HG03378 (cell line): Measurements from ENCODE around the gene MAPK8IP2.

Experiments used
- ATAC-seq: cut with Tn5 transposase; IDR thresholded peaks from one replicate; pipeline ENCODE4 v1.9.1; 2021; ENCODE audit warnings: mild to moderate bottlenecking, moderate library complexity; ENCODE audit not compliant: unreplicated experiment

The MAPK8IP2 gene

GRCh38 chr22:50600538-50600937 is at the start of gene MAPK8IP2:
TSS of gene MAPK8IP2 (plus strand) at chr22:50600793. CDS start at chr22:50600819, 26 bp downstream.
- ATAC-seq, result no peak

GRCh38 chr22:50551160-50551752 is 49.3 kb upstream of the MAPK8IP2 start:
- ATAC-seq, result no peak

GRCh38 chr22:50553310-50553709 is 47.3 kb upstream of the MAPK8IP2 start:
- ATAC-seq, result no peak

- no peak for ATAC-seq
These were observed 43.9 kb upstream of the MAPK8IP2 start for GRCh38 chr22:50556703-50557102.

- no peak for ATAC-seq
These were observed 40.6 kb upstream of the MAPK8IP2 start for GRCh38 chr22:50560034-50560433.

- ATAC-seq, result no peak
These were observed 38.9 kb upstream of the MAPK8IP2 start for GRCh38 chr22:50561401-50562358.

- ATAC-seq, result peak; percentile 75
These were observed 37.8 kb upstream of the MAPK8IP2 start, which contains the start of gene SYCE3 for GRCh38 chr22:50562523-50563412. TSS of gene SYCE3 (minus strand) at chr22:50562919. CDS start at chr22:50556405, 6,514 bp downstream.

- ATAC-seq, result no peak
These were observed 37.0 kb upstream of the MAPK8IP2 start for GRCh38 chr22:50563413-50564160.

GRCh38 chr22:50564289-50564688 is 36.3 kb upstream of the MAPK8IP2 start:
- ATAC-seq, result no peak

- ATAC-seq, result no peak
These were observed 32.8 kb upstream of the MAPK8IP2 start for GRCh38 chr22:50567721-50568252.

GRCh38 chr22:50568626-50569025 is 32.0 kb upstream of the MAPK8IP2 start:
- no peak for ATAC-seq

GRCh38 chr22:50569041-50569459 is 31.5 kb upstream of the MAPK8IP2 start:
- no peak for ATAC-seq

- ATAC-seq, result no peak
These were observed 30.6 kb upstream of the MAPK8IP2 start for GRCh38 chr22:50569896-50570535.

GRCh38 chr22:50570861-50571260 is 29.7 kb upstream of the MAPK8IP2 start:
- no peak for ATAC-seq

GRCh38 chr22:50571264-50572175 is 29.1 kb upstream of the MAPK8IP2 start:
- no peak for ATAC-seq

GRCh38 chr22:50572965-50573364 is 27.6 kb upstream of the MAPK8IP2 start:
- no peak for ATAC-seq

GRCh38 chr22:50573491-50574382 is 26.9 kb upstream of the MAPK8IP2 start:
- ATAC-seq, result no peak
